CD4-positive, alpha-beta T cell treated with Interleukin-10 for 1 hour (primary cell): ENCODE results near the gene NPRL2.

Experiments
- DNase-seq: peaks from one replicate; pipeline ENCODE4 v3.0.0-alpha.2; 2020

The NPRL2 gene

DNA sequence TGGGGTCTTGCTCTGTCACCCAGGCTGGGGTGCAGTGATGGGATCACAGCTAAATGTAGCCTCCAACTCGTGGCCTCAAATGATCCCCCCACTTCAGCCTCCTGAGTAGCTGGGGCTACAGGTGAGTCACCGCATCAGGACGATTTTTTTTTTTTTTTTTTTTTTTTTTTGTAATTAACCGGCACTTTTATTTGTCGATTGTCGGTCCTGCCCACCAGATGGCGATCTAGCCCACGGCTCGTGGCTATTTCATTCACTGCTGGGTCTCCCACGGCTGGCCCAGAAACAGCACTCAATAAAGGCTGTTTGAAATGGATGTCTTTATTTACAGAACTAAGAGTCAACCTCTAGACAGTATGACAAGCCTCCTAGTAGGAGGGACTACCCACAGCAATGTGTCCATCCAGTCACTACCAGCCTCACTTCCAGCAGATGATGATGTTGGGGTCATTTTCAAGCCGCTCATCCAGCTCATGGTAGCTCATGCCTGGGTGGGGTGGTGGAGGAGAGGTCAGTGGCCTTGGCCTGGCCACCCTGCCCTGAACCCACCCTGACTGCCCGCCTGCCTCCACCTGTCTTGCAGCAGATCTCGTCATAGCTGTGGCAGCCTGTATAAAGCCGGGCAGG, 3.3 kb downstream of the NPRL2 start:
- DNase-seq: peak; percentile 88

DNA sequence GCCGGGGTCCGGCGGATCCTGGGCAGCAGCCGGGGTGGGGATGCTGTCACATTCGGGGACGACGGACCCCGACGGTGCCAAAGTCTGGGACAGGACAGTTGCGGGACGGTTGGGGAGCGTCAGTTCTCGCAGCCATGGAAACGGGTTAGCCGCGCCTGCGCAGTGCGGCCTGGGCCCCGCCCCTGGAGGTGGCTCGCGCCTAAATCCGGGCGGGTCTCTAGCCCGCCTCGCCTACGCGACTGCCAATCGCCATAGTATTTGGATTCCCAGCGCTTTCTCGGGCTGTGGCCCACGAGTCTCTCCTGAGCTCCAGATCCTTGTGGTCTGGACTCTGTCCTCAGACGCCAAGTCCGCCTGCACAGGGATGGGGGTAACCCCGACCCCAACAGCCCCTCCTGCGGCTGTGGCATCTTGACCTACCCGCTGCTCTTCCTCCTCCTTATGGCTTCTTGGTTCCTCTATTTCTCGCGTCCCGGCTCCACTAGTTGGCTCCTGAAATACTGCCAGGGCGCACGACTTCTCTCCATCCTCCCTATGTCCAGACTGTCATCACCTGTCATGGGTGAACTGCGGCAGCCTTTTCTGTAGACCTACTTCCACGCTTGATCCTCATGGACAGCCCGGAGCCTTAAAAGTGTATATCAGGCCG, 4.9 kb downstream of the NPRL2 start, which contains the start of gene ZMYND10:
Gene ZMYND10, minus strand, starts transcription at position 147 of the 649 bp plus-strand sequence. CDS start 153 bp downstream, outside the sequence.
- peak; percentile 80 for DNase-seq

DNA sequence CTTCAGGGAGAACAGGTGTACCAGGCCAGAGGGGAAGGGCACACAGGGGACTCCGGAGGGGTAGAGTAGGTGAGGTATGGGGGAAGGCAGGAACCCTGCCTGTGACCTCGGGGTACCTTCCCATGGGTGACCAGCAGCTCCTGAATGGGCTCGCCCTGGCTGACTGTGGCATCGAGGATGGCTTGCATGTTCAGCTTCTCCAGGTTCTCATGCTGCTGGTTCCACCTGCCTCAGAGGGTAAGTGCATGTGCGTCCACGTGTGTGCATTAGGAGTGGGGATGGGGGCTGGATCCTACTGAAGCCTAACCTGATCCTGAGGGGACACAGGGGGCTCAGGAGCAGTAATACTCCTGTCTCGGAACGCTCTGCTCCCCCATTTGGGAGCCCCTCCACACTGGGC, 5.6 kb downstream of the NPRL2 start:
- no peak for DNase-seq

DNA sequence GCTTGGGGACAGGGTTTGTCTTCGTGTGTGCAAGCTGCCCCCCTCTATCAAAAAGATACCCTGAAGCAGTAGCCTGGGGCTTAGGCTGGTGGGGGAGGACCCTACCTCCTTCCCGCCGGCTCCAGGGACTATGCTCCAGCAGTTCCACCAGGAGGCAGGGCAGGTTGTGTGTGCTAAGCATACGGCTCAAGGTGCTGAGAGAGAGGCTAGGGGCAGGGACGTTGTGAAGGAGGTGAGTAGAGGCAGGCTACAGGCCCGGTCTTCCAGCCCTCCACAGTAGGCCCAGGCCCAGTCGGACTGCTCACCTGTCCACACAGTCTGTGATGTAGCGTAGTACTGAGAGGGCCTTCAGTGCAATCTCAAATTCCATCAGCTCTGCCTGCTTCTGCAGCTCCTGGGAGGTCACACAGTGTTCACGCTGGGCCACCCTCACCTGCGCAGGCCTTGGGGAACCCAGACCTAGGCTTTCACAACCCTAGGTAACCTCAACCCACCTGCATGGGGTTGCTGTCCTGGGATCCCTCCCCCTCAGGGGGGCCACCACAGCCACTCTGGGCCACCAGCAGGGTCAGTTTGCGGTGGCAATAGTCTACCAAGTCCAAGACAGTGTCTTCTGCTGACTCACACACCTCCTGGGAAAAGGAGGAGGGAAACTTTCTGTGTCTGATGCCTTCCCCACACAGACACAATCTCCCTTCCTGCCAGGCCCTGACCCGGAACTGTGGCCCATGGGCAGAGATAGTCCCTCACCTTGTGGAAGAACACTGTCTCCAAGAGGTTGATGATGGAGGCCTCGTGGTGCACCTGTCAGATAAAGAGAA, 7.6 kb downstream of the NPRL2 start:
- no peak for DNase-seq

DNA sequence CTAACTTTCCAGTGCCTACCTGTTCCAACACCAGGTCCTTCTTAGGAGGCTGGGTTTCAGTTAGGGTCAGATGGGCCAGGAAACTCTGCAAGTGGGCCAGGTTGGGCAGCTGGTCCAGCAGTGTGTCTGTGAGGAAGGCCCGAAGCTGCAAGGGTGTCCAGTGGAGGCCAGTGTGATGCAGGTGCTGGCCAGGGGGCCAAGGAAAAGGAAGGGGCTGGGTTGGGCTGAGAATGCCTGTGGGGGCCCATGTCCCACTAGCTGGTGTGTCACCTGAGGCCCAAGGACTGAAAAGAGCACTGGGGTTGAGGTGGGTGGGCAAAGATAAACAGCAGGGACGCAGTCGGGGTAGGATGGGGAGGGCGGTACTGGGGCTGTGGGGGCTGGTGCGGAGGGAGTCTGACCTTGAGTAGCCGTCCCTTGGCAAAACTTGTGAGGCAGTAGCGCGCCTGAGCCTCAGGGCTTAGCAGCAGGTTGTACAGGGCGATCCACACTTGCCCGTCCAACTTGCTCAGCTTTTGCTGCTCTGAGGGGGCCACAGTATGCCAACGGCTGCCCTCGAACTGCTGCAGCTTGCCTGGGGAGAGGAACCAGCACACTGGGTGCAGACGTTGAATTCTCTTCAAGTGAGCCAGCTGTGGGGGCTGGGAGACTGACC, 8.5 kb downstream of the NPRL2 start:
- no peak for DNase-seq

DNA sequence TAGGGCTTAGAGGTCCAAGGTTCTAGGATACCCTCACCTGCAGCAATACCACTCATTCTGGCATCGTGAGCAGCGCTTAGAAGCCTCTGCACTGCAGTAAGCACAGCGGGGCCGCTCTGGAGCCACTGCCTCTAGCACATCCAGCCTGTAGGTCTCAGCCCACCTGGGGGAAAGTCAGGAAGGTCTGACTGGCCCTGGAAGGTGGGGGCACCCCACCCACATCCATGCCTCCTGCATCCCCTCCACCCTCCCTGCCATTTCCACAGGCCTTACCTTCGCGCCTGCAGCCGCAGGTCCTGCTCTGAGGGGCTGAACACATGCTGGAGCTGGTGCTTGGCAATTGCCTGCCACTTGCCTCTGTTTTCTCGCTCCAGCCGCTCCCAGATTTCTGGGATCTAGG, 9.0 kb downstream of the NPRL2 start:
- no peak for DNase-seq

DNA sequence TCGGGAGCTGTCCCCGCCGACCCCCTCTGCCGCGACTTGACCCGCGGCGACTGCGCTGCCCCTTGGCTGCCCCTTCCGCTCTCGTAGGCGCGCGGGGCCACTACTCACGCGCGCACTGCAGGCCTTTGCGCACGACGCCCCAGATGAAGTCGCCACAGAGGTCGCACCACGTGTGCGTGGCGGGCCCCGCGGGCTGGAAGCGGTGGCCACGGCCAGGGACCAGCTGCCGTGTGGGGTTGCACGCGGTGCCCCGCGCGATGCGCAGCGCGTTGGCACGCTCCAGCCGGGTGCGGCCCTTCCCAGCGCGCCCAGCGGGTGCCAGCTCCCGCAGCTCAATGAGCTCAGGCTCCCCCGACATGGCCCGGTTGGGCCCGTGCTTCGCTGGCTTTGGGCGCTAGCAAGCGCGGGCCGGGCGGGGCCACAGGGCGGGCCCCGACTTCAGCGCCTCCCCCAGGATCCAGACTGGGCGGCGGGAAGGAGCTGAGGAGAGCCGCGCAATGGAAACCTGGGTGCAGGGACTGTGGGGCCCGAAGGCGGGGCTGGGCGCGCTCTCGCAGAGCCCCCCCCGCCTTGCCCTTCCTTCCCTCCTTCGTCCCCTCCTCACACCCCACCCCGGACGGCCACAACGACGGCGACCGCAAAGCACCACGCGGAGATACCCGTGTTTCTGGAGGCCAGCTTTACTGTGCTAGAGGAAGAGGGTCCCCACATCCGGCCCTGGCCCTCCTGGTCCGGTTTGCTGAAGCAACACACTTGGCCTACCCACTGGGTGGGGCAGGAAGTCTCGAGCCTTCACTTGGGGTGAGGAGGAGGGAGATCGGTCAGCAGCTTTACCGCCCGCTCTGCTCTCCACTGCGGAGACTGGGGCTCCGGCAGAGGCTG, 9.9 kb downstream of the NPRL2 start, which contains the start of gene RASSF1:
Gene RASSF1, minus strand, starts transcription at position 389 of the 882 bp plus-strand sequence. Its CDS starts 31 bp downstream, at position 358.
- peak; percentile 78 for DNase-seq

DNA sequence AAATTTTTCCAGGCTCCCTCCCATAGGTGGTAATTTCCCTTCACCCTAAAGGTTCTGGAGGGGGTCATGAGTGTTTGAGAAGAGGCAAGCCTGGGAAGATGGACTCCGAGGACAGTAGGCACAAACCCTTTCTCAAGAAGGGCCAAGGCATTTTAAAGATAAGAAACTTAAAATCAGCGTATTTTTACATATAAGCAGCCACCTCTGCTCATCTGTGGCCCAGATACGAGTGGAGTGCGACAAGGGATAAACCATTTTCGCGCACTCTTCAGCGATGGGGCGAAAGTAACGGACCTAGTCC, 10.5 kb downstream of the NPRL2 start:
- DNase-seq: no peak

DNA sequence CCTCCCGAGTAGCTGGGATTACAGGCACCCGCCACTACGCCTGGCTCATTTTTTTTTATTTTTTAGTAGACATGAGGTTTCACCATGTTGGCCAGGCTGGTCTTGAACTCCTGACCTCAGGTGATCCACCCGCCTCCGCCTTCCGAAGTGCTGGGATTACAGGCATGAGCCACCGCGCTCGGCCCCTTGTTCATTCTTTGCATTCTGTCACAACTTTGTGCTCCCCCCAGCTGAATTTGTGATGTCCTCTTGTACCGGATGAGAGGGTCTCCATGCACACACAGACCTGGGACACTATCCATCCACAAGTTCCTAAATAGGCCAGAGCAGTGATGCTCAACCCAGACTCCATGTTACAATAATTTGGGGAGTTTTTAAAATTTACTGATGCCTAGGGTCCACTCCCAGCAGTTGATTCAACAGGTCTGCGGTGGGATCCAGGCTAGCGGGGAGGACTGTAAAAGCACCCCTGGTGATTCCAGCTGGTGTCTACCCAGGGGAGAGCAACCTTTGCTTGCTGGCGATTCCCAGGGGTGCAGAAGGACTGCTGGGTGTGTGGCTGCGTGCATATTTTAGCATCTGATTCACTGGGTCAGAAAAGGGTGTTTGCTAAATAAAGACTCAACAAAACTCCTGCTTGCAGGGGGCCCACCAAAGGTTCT, 11.0 kb downstream of the NPRL2 start:
- no peak for DNase-seq

DNA sequence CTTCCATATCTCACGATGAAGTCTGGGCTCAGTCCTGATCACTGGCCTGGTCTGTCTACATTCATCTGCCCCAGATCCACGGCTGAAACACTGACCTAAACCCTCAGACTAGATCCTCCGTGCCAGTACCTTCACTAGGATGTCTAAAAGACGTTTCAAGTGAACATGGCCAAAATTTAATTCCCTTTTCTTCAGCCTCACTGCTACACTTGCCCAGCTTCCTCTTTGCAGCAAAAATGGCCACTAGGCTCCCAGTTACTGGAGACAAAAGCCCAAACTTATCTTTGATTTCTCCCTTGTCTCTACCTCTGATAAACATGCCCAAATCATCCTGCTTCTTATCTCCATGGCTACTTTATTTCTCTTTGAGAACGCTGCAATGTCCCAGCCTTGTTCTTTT, 11.6 kb downstream of the NPRL2 start:
- no peak for DNase-seq

DNA sequence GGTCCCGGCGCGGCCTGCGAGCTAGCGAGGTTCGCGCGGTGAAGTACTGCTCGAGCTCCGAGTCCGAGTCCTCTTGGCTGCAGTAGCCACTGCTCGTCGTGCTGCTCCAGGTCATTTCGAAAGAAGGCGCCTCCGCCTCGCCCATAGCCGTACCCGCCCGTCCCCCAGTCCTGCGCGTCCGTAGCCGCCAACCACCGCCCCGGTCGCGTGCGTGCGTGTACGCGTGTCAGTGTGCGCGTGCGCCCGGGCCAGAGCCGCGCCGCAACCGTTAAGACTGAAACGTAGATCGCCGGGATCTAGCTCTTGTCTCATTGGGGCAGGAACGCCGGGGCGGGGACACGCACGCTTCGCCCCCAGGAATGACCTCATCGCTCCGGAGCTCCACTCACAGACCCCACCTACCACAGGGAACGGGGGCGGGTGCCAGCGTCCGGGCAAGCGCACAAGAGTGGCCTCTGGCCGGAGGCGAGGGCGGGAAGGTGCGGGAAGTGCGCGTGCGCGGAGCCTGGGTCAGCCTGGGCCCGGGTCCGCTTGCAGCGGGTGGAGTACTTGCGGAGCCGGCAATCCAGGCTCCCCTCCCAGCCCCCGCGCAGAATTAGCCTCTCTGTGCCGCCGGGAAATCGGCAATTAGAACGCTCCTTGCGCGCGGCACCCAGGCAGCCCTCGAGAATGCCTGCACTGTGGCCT, 13.3 kb downstream of the NPRL2 start:
- peak; percentile 95 for DNase-seq

DNA sequence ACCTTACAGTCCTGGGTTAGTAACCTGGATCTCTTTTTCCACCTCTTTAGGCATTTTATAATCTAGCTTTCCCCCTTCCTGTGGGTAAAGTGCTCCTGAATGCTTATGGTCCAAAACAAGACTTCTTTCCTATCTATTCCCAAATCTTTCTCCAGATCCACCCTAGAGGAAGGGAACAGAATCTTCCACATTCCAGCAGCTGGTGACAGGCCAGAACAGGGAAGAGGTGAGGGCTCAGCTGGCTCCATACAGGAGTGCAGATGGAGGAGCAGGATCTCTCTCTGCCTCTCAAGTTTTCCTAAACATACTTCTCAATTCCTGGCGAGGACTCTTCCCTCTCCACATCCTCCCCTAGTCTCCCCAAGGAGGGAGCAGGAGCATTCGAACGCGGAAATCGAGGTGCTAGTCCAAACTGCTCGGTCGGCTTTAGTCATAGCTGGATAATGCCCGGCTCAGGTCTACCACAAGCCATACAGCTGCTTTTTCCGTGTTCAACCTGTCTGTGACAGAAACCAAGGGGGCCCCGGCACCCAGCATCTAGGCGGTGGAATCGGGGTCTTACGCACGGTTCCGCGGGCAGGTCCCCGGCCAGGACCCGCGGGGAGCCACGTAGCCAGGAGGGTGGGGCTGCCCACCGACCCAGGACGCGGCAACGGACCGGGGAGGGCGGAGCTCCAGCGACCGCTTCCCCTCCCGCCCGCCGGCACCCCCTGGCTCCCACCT, 14.0 kb downstream of the NPRL2 start:
- no peak for DNase-seq

DNA sequence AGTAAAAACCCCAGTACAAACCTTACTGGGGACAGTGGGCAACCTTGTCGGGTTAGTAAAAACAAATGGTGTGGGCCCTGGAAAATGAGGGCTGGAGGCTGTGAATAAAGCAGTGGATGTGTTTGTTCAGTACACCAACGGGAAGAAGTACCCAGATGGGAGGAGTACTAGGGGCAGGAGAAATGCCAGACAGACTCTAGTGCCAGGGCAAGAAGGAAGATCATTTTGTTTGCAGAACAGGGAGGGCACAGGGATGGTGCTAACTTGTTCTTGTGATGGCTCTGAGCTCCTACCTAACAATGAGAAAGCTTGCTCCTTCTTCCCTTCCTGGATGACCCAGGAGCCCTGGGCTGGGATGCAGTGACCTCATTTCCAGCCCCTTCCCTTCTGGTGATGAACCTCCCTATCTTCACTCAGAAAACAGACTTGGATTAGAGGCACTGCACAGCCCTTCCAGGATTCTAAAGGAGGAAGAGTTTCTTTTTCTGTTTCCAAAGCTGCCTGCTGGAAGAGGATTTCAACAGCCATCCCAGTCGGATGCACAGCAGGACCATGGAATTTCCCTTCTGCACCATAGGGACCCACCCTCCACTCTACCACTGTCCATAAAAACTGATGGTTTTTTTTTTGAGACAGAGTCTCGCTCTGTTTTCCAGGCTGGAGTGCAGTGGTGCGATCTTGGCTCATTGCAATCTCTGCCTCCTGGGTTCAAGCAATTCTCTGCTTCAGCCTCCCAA, 16.1 kb downstream of the NPRL2 start:
- DNase-seq: no peak

DNA sequence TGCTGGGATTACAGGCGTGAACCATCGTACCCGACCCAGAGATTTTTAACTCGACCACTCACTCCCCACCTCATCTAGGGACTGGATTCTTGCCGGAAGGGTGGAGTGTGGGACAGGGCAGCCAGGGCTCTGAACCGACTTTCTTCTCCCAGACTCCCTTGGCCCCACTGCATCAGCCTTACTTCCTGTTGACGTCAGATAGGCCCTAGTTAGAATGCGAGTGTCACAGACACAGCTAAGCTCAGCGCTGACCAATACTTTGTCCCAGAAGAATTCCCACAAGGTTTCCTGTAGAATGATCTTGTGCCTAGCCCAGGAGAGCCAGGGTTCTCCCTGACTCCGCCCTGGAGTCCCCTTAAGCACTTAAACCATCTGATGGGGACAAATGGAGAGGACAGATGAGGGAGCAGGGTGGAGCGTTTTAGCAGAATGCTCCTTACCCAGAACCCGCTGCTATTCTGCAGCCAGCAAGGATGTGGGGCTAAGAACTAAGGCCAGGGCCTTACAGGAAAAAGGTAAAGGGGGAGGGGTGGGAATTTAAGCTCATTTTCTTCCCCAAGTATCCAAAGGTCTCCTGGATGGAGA, 16.7 kb downstream of the NPRL2 start:
- DNase-seq: peak; percentile 35

DNA sequence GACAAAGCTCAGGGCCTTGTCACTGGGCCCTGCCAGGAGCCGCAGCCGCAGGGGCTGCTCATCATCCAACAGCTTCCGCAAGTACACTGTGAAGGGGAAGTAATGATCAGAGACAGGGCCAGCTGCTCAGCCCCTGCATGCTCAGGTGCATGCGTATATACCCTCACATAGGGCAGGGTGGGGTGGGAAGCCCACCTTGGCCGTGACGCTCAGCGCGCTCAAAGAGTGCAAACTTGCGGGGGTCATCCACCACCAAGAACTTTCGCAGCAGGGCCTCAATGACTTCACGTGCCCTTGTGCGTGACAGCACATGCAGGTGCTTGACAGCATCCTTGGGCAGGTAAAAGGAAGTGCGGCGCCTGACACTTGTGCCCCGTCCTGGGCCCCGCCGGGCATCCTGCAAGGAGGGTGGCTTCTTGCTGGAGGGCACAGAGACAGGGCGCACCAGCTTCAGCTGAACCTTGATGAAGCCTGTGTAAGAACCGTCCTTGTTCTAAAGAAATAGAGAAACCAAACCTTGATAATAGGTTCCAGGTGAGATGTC, 19.1 kb downstream of the NPRL2 start:
- DNase-seq: no peak

DNA sequence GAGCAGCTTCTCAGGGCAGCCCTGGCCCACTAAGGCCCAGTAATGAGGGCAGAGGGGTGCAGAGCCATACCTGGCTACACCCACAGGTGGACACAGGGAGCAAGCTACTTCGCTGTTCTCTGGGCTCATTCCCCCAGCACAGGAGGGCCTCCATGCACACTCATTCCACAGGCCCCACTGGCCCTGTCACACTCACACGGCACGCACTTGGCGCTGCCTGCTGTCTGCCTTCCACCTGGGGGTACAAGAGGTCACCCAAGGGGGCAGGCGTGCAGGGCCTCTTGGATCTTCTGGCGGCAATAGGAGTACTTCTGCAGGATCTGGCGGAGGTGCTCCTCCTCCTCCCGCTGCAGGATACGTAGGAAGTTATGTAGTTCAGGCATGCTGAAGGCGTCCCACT, 20.2 kb downstream of the NPRL2 start:
- DNase-seq: no peak

DNA sequence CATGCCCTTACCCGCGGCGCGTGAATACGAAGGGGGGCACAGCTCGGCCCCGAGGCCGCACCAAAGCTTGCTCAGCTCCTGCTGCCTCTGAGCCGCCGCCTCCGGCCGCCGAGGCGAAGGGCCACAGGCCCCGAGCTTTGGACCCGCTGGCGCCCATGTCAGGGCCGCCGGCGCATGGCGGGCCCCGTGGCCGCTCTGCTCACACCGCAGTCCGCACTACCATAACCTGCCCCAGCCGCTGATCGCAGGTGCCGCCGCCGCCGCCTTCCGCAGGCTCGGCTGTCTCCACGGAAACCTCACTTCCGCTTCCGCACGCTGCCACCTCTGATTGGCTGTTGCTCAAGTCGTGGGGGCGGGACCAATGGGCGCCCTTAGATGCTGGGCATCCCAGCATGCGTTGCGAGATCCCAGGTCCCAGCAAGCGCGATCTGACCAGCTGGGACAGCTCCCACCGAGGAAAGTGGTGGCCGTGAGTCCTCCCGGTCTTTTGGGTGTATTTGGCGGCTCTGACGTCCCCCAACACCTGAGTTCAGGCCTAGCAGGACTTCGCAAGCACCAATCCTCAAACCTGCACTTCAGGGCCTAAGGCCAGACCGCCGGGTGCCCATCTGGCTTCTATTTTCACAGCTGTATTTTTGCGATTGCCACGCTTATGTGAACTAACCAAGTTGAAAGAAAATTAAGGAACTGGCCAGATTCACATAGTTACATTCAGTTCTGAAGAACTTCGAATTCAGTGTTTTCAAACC, 22.5 kb downstream of the NPRL2 start, which contains the start of gene TUSC2:
Gene TUSC2, minus strand, starts transcription at position 281 of the 749 bp plus-strand sequence. Its CDS starts 124 bp downstream, at position 157.
- peak; percentile 95 for DNase-seq

DNA sequence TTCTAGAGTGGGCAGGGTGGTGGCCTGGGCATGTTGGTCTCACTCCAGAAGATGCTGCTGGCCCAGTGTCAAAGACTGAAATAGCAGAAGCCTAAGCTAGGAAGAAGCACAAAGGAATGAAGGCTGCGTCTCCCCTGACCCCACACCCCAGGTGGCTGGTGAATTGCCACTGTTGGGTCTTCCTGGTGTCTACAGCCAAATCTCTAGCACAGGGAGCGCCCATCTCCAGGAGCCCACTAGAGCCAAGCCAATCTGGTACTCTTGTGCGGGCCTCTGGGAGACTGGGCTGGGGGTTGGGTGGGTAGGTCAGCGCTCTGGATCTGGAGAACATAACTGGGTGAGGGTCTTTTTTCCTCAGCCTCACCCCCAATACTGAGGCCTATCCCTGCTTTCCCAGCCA, 23.4 kb downstream of the NPRL2 start:
- no peak for DNase-seq
